HG03558 (cell line): ENCODE results near the gene ADGRG6.
"Not testable (repeated sequence)": the region's sequence is repeated elsewhere in the genome, so short reads cannot be mapped to it uniquely, and the experiment has no call there.

Experiments used
- ATAC-seq: cut with Tn5 transposase; IDR thresholded peaks from one replicate; pipeline ENCODE4 v1.9.1; 2021; ENCODE audit warnings: moderate number of reproducible peaks; ENCODE audit not compliant: unreplicated experiment; ENCODE audit errors: extremely low read depth

Gene ADGRG6

GRCh38 chr6:142429195-142429594 is 127.4 kb downstream of the ADGRG6 start:
- no peak for ATAC-seq

GRCh38 chr6:142433419-142433818 is 131.6 kb downstream of the ADGRG6 start:
- no peak for ATAC-seq

GRCh38 chr6:142438898-142439297 is 137.1 kb downstream of the ADGRG6 start:
- ATAC-seq = no peak

GRCh38 chr6:142440600-142441293 is 138.9 kb downstream of the ADGRG6 start:
- no peak for ATAC-seq

- no peak for ATAC-seq
Observed at GRCh38 chr6:142441716-142442115, 139.9 kb downstream of the ADGRG6 start.

- ATAC-seq = no peak
Observed at GRCh38 chr6:142443102-142443501, 141.3 kb downstream of the ADGRG6 start.

GRCh38 chr6:142443532-142443931 is 141.7 kb downstream of the ADGRG6 start:
- no peak for ATAC-seq

- ATAC-seq = no peak
Observed at GRCh38 chr6:142444376-142444775, 142.6 kb downstream of the ADGRG6 start.

- ATAC-seq = no peak
Observed at GRCh38 chr6:142444881-142445301, 143.1 kb downstream of the ADGRG6 start.

- ATAC-seq = no peak
Observed at GRCh38 chr6:142446168-142446567, 144.4 kb downstream of the ADGRG6 start.

GRCh38 chr6:142446576-142446975 is 144.8 kb downstream of the ADGRG6 start:
- ATAC-seq = no peak

GRCh38 chr6:142448091-142448729 is 146.4 kb downstream of the ADGRG6 start:
- no peak for ATAC-seq

GRCh38 chr6:142450856-142451255 is 149.0 kb downstream of the ADGRG6 start:
- ATAC-seq = not testable (repeated sequence)

- no peak for ATAC-seq
Observed at GRCh38 chr6:142452993-142453392, 151.2 kb downstream of the ADGRG6 start.

- not testable (repeated sequence) for ATAC-seq
Observed at GRCh38 chr6:142454196-142454595, 152.4 kb downstream of the ADGRG6 start.

GRCh38 chr6:142454848-142455247 is 153.0 kb downstream of the ADGRG6 start:
- not testable (repeated sequence) for ATAC-seq

- ATAC-seq = no peak
Observed at GRCh38 chr6:142455957-142456589, 154.3 kb downstream of the ADGRG6 start.

GRCh38 chr6:142457638-142458406 is 156.0 kb downstream of the ADGRG6 start:
- ATAC-seq = no peak

GRCh38 chr6:142458836-142459235 is 157.0 kb downstream of the ADGRG6 start:
- ATAC-seq = no peak

GRCh38 chr6:142459271-142459670 is 157.5 kb downstream of the ADGRG6 start:
- no peak for ATAC-seq

GRCh38 chr6:142462260-142462659 is 160.5 kb downstream of the ADGRG6 start:
- ATAC-seq = no peak
